C4-2B (cell line): Measurements from ENCODE around the gene TNFRSF21.

Source experiments
- H3K27ac ChIP-seq: fragments of 450-650 bp; 2 replicates; pipeline ENCODE4 v1.5.1; 2017
- CTCF ChIP-seq: fragments of 450-650 bp; conservative IDR thresholded peaks from 2 replicates; pipeline ENCODE4 v1.5.1; 2017; ENCODE audit warnings: mild to moderate bottlenecking
- ZFX ChIP-seq: fragments of 450-650 bp; IDR thresholded peaks from 2 replicates; pipeline ENCODE4 v1.6.1; 2017

The TNFRSF21 gene, protein sequence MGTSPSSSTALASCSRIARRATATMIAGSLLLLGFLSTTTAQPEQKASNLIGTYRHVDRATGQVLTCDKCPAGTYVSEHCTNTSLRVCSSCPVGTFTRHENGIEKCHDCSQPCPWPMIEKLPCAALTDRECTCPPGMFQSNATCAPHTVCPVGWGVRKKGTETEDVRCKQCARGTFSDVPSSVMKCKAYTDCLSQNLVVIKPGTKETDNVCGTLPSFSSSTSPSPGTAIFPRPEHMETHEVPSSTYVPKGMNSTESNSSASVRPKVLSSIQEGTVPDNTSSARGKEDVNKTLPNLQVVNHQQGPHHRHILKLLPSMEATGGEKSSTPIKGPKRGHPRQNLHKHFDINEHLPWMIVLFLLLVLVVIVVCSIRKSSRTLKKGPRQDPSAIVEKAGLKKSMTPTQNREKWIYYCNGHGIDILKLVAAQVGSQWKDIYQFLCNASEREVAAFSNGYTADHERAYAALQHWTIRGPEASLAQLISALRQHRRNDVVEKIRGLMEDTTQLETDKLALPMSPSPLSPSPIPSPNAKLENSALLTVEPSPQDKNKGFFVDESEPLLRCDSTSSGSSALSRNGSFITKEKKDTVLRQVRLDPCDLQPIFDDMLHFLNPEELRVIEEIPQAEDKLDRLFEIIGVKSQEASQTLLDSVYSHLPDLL

DNA sequence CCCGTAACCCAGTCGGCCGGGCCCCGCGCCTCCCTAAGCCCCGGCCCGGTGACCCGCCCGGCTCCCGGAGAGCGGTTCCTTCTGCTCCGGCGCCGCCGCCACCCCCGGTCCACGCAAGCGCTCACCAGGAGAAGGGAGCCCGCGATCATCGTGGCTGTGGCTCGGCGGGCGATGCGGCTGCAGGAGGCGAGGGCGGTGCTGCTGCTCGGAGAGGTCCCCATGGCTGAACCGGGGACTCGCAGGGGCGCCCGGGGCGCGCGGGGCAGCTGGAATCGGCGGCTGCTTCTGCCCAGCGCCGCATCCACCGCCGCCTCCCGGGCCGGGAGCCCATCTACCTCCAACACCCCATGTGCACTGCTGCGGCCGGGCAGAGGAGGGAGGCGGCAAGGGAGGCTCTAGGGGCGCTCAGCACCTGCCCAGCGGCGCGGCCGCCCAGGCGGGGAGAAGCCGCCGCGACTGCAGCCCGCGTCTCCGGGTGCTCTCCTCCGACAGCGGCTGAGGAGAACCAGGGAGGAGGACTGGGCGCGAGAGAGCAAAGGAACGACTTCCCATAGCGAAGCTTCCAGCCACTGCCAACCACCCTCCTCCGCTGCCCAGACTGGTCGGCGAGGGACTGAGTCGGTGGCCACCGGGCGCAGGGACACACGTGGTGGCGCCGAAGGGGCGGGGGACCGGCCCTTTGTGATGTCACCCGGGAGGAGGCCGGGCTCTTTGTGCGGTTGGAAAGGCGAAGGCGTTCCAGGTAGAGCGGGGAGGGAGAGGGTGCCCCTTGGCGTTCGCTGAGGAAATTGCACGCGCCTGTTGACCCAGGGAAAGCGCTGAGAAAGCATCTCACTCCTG lies at the start of gene TNFRSF21:
TSS of gene TNFRSF21 (minus strand) at position 615 of the 840 bp plus-strand sequence. CDS start at position 221, 394 bp downstream.
- peak within 1 kb of the TSS; percentile 74 for H3K27ac ChIP-seq

DNA sequence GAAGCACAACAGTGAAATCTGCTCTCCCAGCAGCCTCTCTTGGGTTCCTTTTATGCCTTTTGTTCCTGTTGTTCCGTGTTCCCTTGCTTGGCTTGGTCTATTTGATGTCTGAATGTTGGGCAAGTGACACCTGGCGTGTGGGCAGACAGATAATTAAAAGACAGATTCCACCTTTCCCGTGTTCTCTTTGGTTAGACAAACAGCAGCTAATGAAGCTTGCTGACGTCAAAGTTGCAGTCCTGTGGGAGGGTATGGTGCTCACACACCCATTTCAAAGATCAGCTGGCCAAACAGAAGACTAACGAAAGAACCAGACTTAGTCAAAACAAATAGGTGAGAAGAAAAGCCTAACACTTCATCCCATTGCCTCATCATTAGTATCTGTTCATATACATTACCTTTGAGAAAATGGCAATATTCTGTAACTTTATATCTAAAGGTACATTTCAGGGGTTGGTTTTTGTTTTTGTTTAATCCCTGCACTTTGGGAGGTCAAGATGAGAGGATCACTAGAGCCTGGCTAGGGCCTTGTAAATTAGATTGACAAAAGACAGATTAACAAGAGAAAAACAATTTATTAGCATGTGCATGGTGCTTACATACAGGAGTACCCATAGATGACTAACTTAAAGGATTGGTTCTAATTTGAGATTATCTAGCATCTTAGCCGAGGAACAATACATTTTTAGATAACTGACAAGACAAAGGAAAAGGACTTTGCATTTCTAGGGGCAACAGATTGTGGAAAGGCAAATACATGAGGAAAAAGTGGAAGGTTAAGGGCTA lies 48.9 kb upstream of the TNFRSF21 start:
- no peak for TF ChIP-seq CTCF
- TF ChIP-seq ZFX, result no peak
- no peak overlapping the region for H3K27ac ChIP-seq

More for the DNA sequence above, at the start of gene TNFRSF21:
- 0 out of 2 replicates have a peak, but pooled peaks have one; percentile 27 for TF ChIP-seq ZFX
- peak; percentile 97 for TF ChIP-seq CTCF

- TF ChIP-seq CTCF (no peak), ZFX (no peak)
- H3K27ac ChIP-seq, result no peak overlapping the region
These were observed 48.1 kb upstream of the TNFRSF21 start for GRCh38 chr6:47357827-47358226.

- H3K27ac ChIP-seq, result no peak overlapping the region
- TF ChIP-seq CTCF (no peak), ZFX (no peak)
These were observed 45.8 kb upstream of the TNFRSF21 start for GRCh38 chr6:47355496-47355895.

DNA sequence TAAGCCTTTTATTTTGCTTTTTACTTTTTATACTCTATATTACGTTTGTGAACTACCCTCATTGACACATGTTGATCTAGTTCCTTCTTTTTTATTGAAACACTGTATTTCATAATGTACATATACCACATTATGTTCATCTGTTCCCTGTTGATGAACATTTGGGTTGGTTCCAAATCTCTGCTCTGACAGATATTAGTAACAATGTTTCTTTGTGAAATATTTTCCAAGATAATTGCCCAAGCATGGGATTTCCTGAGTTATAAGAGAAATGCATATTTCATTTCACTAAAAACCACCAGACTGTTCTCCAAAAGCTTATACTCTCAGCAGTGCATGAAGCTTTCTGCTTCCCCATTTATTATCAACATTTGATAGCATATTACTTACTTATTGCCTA lies 44.2 kb upstream of the TNFRSF21 start:
- TF ChIP-seq ZFX (no peak), CTCF (no peak)
- H3K27ac ChIP-seq, result no peak overlapping the region

- H3K27ac ChIP-seq, result no peak overlapping the region
- TF ChIP-seq ZFX, result no peak
These were observed 43.3 kb upstream of the TNFRSF21 start for GRCh38 chr6:47352966-47353365.
